Stomach smooth muscle (tissue), 2 donors: Measurements from ENCODE around the gene NEK4.

ENCODE experiments used
- H3K27ac ChIP-seq: one replicate; pipeline ENCODE4 v1.7.0; 2013; ENCODE audit warnings: mild to moderate bottlenecking, low read length, inconsistent platforms
- H3K27me3 ChIP-seq, 2 donors: one replicate each; pipeline ENCODE4 v1.7.0; 2013; ENCODE audit warnings: low read length in 2 of 2; ENCODE audit not compliant: insufficient read depth in 2 of 2, control insufficient read depth in 1 of 2
- H3K36me3 ChIP-seq, 2 donors: one replicate each; pipeline ENCODE4 v1.7.0; 2013; ENCODE audit warnings: low read length in 2 of 2; ENCODE audit not compliant: control insufficient read depth in 2 of 2, insufficient read depth in 2 of 2
- H3K4me1 ChIP-seq: one replicate; pipeline ENCODE4 v1.7.0; 2013; ENCODE audit warnings: low read length; ENCODE audit not compliant: control insufficient read depth, insufficient read depth
- H3K4me3 ChIP-seq, 2 donors: one replicate each; pipeline ENCODE4 v1.7.0; 2013; ENCODE audit warnings: low read length in 2 of 2
- H3K9ac ChIP-seq, 2 donors: one replicate each; pipeline ENCODE4 v1.7.0; 2013; ENCODE audit warnings: low read length in 2 of 2, mild to moderate bottlenecking in 1 of 2
- H3K9me3 ChIP-seq, 2 donors: one replicate each; pipeline ENCODE4 v1.7.0; 2013; ENCODE audit warnings: low read length in 2 of 2; ENCODE audit not compliant: control insufficient read depth in 2 of 2
- donor health status: healthy.
- donor health status: Pancreatic carcinoma.

NEK4 gene

DNA sequence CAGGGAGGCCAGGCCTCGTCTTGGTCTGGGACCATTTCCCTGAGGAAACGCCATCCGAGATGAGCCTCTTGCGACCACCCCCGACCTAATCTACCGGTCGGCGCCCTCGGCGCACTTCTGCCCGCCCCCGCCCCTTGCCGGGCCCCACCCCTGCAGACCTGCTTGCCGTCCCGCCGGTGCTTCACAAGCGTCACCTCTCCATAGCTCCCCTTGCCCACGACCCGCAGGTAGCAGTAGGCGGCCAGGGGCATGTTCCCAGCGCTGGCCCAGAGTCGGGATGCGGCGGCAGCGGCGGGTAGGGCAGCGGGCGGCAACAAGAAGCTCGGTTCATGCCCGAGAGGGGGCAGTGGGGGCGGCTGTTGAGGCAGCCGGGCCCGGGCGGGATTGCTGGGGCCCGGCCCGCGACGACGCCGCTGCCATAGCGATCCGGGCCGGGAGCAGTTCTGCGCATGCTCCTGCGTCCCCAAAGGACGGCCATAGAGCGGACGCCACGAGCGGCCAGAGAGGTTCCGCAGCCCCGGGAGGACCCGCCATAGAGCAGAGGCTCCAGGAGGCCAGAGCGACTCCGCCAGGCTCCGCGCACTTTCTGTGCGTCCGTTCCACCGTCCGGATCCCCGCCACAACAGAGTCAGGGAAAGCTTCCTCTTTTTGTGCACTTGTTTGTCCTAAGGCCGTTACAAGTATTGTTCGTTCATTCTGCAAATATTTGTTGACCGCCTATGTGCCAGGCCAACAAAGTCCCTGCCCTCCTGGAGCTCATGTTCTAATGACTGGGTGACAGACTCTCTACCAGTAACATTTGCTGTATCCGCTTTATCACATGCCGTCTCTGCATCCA, at the start of gene NEK4:
Gene NEK4 (minus strand): TSS at position 445 of the 838 bp plus-strand sequence. CDS start 194 bp downstream, at position 251.
- Histone ChIP-seq H3K4me3 (peak within 1 kb of the TSS; percentile 79 to 91), H3K4me1 (peaks cover 15% of the 10 kb centered on the region), H3K9ac (peak within 1 kb of the TSS; percentile 63 to 92), H3K27ac (peak within 1 kb of the TSS; percentile 75), H3K9me3 (no peaks in the 10 kb centered on the region), H3K27me3 (no peaks in the 10 kb centered on the region), H3K36me3 (peaks cover 0 to 5% of the 10 kb centered on the region in 2 donors)

DNA sequence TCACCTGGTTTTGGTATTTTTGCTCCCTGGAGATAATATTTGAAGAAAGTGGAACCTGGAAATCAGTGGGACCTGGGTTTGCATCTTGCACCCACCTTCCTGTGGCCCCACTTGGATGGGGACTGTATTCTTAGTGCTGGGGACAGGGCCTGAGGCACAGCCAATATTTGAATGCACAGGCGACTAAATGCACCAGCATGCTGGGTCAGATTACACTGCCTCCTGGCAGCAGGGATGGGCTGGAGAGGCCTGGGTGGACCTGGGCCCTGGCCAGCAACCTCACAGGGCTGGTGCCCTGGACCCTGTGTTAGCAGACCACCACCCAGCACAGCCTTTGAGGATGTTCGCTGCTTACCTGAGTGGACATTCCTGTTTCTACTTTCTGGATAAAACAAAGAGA, 49.2 kb upstream of the NEK4 start:
- Histone ChIP-seq H3K9me3 (no peaks in the 10 kb centered on the region), H3K27ac (no peak overlapping the region), H3K9ac (no peak overlapping the region), H3K27me3 (no peaks in the 10 kb centered on the region), H3K36me3 (peaks cover 7% of the 10 kb centered on the region in 2 donors), H3K4me1 (peaks cover 3% of the 10 kb centered on the region), H3K4me3 (no peak overlapping the region)

DNA sequence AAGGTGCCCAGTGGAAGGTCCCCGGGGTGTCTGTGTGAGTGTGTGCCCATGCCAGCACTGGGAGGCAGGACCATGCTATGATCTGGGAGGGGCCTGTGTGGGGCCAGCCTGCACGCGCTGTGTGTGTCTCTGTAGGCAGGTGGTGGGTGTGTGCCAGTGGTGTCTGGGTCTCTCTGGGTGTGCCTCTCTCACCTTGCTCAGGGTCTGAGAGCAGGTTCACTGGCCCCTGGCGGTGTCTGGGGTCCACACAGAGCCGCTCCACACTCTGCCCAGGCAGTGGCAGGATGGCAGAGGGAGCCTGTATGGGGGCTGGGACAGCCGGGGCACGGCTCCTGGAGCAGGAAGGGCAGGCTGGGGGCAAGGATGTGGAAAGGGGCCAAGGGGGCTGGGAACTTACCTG, 47.1 kb upstream of the NEK4 start:
- H3K27me3 ChIP-seq, result no peaks in the 10 kb centered on the region
- no peak overlapping the region for H3K27ac ChIP-seq
- H3K4me3 ChIP-seq, result no peak overlapping the region
- H3K9me3 ChIP-seq, result no peaks in the 10 kb centered on the region
- H3K36me3 ChIP-seq, result no peaks in the 10 kb centered on the region
- no peaks in the 10 kb centered on the region for H3K4me1 ChIP-seq
- H3K9ac ChIP-seq, result no peak overlapping the region

DNA sequence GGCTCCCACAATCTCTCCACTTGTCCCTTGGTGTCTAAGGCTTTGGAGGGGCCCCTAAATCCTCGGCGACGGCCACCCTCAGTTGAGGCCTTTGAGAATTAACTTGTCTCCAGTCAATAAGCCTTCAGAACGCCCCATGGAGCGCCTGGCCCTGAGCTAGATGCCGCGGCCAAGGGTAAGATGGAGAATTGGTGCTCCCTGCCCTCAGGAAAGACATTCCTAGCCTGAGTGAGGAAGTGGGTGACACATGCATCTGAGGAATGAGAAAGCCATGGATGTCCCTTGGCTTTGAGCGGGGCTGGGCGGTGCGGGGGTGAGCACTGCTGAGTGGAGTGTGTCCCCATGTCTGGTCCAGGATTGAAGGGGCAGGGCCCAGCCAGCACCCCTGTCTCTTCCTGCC, 46.5 kb upstream of the NEK4 start:
- Histone ChIP-seq H3K4me1 (no peaks in the 10 kb centered on the region), H3K9ac (no peak overlapping the region), H3K4me3 (no peak overlapping the region), H3K9me3 (no peaks in the 10 kb centered on the region), H3K27me3 (no peaks in the 10 kb centered on the region), H3K27ac (no peak overlapping the region), H3K36me3 (no peaks in the 10 kb centered on the region)

DNA sequence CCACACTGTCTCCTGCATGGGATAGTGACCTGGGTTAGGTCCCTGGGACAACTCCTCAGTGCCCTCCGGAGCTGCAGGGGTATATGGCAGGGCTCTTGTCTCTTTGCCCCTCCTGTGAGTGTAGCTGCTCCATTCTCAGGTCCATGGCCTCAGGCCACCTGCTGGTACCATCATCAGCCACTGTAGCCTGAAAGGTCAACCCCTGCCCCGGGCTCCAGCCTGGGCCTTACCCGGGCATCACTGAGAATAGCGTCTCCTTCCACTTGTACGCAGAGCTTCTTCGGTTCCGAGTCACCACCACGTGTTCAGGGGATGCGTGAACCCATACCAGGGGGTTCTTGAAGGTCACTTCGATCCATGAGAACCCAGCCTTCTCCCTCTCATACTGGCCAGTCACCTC, 45.9 kb upstream of the NEK4 start:
- no peak overlapping the region for H3K27ac ChIP-seq
- no peaks in the 10 kb centered on the region for H3K27me3 ChIP-seq
- H3K4me1 ChIP-seq, result no peaks in the 10 kb centered on the region
- no peaks in the 10 kb centered on the region for H3K36me3 ChIP-seq
- H3K9ac ChIP-seq, result no peak overlapping the region
- no peaks in the 10 kb centered on the region for H3K9me3 ChIP-seq
- no peak overlapping the region for H3K4me3 ChIP-seq

DNA sequence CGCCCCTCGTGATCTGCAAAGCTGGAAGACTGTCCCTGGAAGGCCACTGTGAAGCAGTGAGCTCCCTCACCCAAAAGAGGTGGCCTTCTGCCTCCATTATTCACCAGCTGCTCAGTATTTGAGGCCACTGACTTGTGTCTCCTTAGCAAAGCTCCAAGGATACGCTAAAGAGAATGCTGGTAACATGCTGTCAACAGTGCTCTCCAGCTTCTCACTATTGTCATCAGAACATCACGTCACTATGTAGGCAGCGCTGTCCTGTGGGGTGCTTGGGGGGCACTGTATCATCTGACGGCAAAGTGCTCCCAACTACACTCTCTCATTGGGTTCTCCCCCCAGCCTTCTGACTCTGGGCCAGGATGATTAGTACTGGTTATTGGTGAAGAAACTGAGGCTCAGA, 45.5 kb upstream of the NEK4 start:
- H3K27me3 ChIP-seq, result no peaks in the 10 kb centered on the region
- H3K9ac ChIP-seq, result no peak overlapping the region
- H3K27ac ChIP-seq, result no peak overlapping the region
- no peaks in the 10 kb centered on the region for H3K4me1 ChIP-seq
- H3K4me3 ChIP-seq, result no peak overlapping the region
- no peaks in the 10 kb centered on the region for H3K36me3 ChIP-seq
- H3K9me3 ChIP-seq, result no peaks in the 10 kb centered on the region

DNA sequence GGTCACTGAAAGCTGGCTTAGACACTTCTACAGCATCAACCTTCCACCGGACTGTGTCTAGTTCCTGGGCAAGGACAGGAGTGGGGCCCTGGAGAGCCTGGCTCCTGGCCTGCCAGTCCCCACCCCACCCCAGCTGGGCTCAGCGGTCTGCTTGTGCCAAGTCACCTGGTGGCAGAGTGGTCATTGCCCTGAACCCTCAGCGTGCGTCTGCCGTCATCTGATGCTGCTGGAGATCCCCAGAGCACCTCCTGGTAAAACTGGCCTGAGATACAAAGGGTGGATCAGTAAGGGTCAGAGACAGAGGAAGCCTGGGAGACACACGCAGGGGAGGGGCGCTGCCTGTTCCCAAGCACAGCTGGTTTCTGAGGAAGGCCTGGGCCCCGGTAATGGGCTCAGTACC, 43.1 kb upstream of the NEK4 start:
- Histone ChIP-seq H3K4me3 (no peak overlapping the region), H3K9me3 (no peaks in the 10 kb centered on the region), H3K9ac (no peak overlapping the region), H3K27ac (no peak overlapping the region), H3K36me3 (no peaks in the 10 kb centered on the region), H3K27me3 (no peaks in the 10 kb centered on the region), H3K4me1 (no peaks in the 10 kb centered on the region)

DNA sequence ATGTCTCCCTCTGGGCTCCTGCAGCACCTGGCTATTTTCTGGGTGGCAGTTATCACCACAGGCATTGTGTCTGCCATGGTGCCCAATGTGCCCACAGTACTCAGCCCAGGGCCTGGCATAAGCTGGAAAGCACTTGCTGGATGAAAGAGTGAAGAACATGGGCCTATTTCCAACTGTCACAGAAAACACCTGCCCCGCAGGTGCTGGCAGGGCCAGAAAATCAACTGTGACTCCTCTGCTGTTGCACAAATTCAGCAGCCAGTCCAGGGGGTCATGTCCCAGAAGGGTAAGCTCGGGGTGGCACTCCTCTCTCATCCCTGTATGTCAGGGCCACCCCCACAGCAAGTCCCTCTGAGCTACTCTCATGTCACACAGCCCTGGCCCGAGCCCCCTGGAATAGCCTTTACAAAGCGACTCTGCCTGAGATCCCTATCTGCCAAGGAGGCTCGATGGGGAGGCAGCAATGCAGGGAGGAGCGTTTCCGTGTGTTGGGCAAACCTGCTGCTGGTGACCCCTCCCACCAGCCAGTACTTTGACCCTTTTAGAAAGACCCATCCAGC, 40.8 kb upstream of the NEK4 start:
- Histone ChIP-seq H3K4me3 (no peak overlapping the region), H3K4me1 (no peaks in the 10 kb centered on the region), H3K9me3 (no peaks in the 10 kb centered on the region), H3K9ac (no peak overlapping the region), H3K36me3 (no peaks in the 10 kb centered on the region), H3K27me3 (no peaks in the 10 kb centered on the region), H3K27ac (no peak overlapping the region)

DNA sequence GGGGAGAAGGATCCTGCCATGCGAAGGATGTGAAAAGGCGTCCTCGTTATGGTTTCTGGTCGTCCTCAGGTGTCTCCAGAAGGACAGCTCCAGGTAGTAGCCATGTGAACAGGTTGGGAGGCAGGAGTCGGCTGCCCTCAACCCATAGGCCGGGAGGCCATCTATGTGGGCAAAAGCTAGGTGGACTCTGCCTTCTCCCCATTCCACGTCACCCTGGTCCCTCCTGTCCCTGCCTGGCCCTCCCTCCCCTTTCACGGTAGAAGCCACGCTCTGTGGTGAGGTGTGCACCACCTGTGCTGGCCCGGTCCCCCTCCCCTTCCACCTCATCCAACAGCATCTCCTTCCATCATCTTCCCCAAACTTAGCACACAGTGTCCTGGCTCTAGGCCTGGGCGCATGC, 40.2 kb upstream of the NEK4 start:
- Histone ChIP-seq H3K9ac (no peak overlapping the region), H3K27me3 (no peaks in the 10 kb centered on the region), H3K4me1 (no peaks in the 10 kb centered on the region), H3K36me3 (no peaks in the 10 kb centered on the region), H3K9me3 (no peaks in the 10 kb centered on the region), H3K27ac (no peak overlapping the region), H3K4me3 (no peak overlapping the region)

DNA sequence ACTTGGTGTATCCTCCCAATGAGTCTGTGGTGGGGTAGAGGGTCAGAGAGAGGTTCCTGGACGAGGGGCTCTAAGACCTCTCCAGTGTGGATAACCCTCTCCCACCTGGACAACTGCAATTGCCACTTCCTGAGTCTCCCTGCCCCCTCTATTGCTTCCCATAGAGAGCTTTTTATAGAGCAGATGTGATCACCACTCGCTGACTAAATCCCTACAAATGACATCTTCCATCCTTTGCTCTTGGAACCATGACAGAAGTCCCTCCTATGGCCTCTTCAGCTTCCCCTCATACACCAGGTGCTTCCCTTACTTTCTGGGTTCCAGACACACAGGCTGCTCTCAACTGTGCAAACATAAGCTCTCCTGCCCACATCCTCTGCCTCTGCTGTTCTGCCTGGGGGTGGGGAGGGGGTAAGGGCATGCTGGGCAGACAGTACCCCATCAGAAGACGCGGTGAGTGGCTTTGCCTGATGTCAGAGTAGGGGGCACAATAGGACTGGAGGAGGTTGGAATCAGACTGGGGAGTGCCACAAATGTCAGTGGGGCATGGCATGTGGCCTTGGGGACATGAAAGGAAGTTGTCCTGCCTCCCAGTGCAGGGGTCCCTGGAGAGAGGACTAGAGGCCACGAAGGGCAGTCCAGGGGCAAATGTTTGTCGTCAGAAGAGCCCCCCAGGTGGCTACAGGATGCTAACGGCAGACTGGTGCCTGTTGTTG, 39.1 kb upstream of the NEK4 start:
- no peak overlapping the region for H3K27ac ChIP-seq
- no peak overlapping the region for H3K4me3 ChIP-seq
- H3K9me3 ChIP-seq, result no peaks in the 10 kb centered on the region
- peaks cover 2 to 4% of the 10 kb centered on the region in 2 donors for H3K27me3 ChIP-seq
- no peak overlapping the region for H3K9ac ChIP-seq
- no peaks in the 10 kb centered on the region for H3K36me3 ChIP-seq
- no peaks in the 10 kb centered on the region for H3K4me1 ChIP-seq

DNA sequence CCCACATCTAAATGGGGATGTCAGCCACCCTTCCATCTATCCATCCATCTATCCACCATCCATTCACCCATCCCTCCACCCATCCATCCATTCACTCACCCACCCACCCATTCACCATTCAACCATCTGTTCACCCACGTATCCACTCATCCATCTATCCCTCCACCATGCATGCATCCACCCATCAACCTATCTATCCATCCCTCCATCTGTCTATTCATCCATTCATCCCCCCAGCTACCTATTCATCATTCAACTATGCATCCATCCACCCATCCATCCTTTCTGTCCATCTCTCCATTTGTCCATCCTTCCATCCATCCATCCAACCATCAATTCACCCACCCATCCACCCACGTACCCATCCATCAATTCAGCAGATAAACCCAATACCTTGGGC, 38.4 kb upstream of the NEK4 start:
- no peaks in the 10 kb centered on the region for H3K4me1 ChIP-seq
- H3K27ac ChIP-seq, result no peak overlapping the region
- H3K9me3 ChIP-seq, result no peaks in the 10 kb centered on the region
- H3K36me3 ChIP-seq, result no peaks in the 10 kb centered on the region
- no peak overlapping the region for H3K4me3 ChIP-seq
- H3K9ac ChIP-seq, result no peak overlapping the region
- peaks cover 2 to 4% of the 10 kb centered on the region in 2 donors for H3K27me3 ChIP-seq
